ENCODE data around the gene AFF3. TPM values are rescaled to one million over a fixed set of nuclear protein-coding genes. Genes with fewer than 3 reads are reported as not detected.

The AFF3 gene
- total and polyA plus RNA-seq, 2 experiments from 2014 or later: 7.3 to 7.8 TPM

DNA sequence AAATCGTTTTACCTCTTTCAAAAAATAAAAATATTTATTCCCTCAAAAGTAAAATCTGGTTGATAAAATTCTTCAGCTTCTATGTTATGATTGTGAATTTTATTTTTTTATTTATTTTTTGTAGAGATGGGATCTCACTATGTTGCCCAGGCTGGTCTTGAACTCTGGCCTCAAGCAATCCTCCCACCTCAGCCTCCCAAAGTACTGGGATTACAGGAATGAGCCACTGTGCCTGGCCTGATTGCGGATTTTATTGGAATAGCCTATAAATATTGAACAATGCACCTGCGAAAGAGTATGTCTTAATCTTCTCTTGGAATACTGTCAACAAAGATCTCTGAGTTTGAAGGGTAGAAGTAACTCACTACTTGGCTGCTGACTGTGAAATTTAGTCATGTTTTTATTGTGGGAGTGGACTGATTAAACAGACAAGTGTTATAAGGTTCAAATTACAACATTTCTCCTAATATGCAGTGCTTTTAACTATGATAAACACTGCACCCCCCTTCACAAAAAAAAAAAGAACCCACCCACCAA lies 138.0 kb downstream of the AFF3 start:
- Histone ChIP-seq H3K4me1 (ENCODE audit: insufficient read depth) (peaks cover 4% of the 10 kb centered on the region), H3K27ac (no peak overlapping the region), H3K9me2 (replicated peaks; ENCODE audit: insufficient read depth) (no peaks in the 10 kb centered on the region), H3K9me3 (ENCODE audit: low read depth) (no peaks in the 10 kb centered on the region), H3K79me2 (no peaks in the 10 kb centered on the region), H3K27me3 (no peaks in the 10 kb centered on the region), H4K20me1 (ENCODE audit: insufficient read depth, poor library complexity, severe bottlenecking) (no peaks in the 10 kb centered on the region), H3K36me3 (replicated peaks; ENCODE audit: insufficient read depth, low read depth) (no peaks in the 10 kb centered on the region), H3K4me2 (no peak overlapping the region), H2AFZ (no peak overlapping the region), H3K4me3 (no peak overlapping the region)
- no peak for DNase-seq (ENCODE audit: low spot score)
- TF ChIP-seq EZH2 (IDR thresholded peaks at IDR 0.05; ENCODE audit: borderline replicate concordance): no peak
- TF ChIP-seq EZH2phosphoT487 (IDR thresholded peaks at IDR 0.05; ENCODE audit: low read depth, severe bottlenecking, unreplicated experiment): no peak
- TF ChIP-seq, protein P1, sequence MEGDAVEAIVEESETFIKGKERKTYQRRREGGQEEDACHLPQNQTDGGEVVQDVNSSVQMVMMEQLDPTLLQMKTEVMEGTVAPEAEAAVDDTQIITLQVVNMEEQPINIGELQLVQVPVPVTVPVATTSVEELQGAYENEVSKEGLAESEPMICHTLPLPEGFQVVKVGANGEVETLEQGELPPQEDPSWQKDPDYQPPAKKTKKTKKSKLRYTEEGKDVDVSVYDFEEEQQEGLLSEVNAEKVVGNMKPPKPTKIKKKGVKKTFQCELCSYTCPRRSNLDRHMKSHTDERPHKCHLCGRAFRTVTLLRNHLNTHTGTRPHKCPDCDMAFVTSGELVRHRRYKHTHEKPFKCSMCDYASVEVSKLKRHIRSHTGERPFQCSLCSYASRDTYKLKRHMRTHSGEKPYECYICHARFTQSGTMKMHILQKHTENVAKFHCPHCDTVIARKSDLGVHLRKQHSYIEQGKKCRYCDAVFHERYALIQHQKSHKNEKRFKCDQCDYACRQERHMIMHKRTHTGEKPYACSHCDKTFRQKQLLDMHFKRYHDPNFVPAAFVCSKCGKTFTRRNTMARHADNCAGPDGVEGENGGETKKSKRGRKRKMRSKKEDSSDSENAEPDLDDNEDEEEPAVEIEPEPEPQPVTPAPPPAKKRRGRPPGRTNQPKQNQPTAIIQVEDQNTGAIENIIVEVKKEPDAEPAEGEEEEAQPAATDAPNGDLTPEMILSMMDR (IDR thresholded peaks at IDR 0.05; ENCODE audit: poor library complexity): no peak
- WGBS (ENCODE audit: low lambda C conversion rate, missing lambda C conversion rate): 82% methylated on average over 3 of the region's 3 CpGs

DNA sequence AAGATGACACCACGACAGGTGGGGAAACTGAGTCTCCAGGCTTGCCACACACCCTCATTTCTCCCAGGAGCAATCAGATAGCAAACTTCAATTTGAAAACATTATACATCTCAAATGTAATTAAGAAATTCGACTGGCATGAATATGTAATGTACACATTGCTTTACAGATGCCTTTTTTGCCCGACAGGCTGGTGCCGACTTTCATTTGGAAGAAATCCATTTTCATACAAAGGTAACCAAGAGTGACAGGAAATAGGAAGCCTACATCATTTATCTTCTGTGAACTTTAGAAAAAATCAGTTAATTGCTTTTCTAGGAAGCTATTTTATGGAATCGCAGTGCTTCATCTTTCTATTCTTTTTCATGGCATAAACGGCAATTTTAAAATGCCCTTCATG lies 140.3 kb downstream of the AFF3 start:
- no peak for DNase-seq (ENCODE audit: low spot score)
- Histone ChIP-seq H4K20me1 (ENCODE audit: insufficient read depth, poor library complexity, severe bottlenecking) (no peaks in the 10 kb centered on the region), H3K9me3 (ENCODE audit: low read depth) (no peaks in the 10 kb centered on the region), H3K79me2 (no peaks in the 10 kb centered on the region), H3K4me2 (no peak overlapping the region), H3K27ac (no peak overlapping the region), H3K9me2 (replicated peaks; ENCODE audit: insufficient read depth) (no peaks in the 10 kb centered on the region), H3K27me3 (no peaks in the 10 kb centered on the region), H3K4me3 (no peak overlapping the region), H3K36me3 (replicated peaks; ENCODE audit: insufficient read depth, low read depth) (no peaks in the 10 kb centered on the region), H2AFZ (no peak overlapping the region), H3K4me1 (ENCODE audit: insufficient read depth) (peaks cover 11% of the 10 kb centered on the region)
- 97% methylated on average over 6 of the region's 6 CpGs for WGBS (ENCODE audit: low lambda C conversion rate, missing lambda C conversion rate)
- no peak for TF ChIP-seq EZH2phosphoT487 (IDR thresholded peaks at IDR 0.05; ENCODE audit: low read depth, severe bottlenecking, unreplicated experiment)
- TF ChIP-seq, protein P1 (IDR thresholded peaks at IDR 0.05; ENCODE audit: poor library complexity): no peak

DNA sequence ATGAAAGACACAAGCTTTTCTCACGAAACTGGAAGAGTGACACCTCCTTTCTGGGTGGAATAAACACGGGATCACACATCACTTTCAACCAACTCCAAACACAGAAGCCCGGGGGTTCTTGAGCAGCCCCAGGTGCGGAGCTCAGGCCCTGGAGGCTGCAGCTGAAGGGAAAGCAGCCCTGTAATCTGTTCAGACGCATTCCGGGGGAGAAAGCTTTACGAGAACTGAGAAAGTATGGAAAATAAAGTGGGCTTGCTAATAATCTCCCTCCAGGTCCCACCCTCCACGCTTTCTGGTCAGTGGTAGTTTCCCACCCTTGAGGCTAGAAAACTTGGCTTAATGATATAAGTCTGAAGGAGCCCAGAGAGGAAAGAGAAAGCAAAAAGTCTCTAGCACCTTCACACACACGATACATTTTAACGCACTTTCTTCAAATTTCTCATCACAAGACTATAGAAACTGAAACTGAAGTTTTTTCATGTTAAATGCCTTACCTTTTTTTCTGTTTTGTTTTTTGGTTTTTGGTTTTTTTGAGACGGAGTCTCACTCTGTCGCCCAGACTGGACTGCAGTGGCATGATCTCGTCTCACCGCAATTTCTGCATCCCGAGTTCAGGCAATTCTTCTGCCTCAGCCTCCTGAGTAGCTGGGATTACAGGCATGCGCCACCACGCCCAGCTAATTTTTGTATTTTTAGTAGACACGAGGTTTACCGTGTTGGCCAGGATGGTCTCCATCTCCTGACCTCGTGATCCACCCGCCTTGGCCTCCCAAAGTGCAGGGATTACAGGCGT lies 141.3 kb downstream of the AFF3 start:
- TF ChIP-seq, protein P1 (IDR thresholded peaks at IDR 0.05; ENCODE audit: poor library complexity): no peak
- TF ChIP-seq EZH2phosphoT487 (IDR thresholded peaks at IDR 0.05; ENCODE audit: low read depth, severe bottlenecking, unreplicated experiment) (no peak), EZH2 (IDR thresholded peaks at IDR 0.05; ENCODE audit: borderline replicate concordance) (no peak)
- no peak for DNase-seq (ENCODE audit: low spot score)
- peaks cover 11% of the 10 kb centered on the region for H3K4me1 ChIP-seq (ENCODE audit: insufficient read depth)
- no peak overlapping the region for H3K27ac ChIP-seq
- 89% methylated on average over 22 of the region's 22 CpGs for WGBS (ENCODE audit: low lambda C conversion rate, missing lambda C conversion rate)
- no peak overlapping the region for H2AFZ ChIP-seq
- H3K4me2 ChIP-seq: no peak overlapping the region
- H3K9me3 ChIP-seq (ENCODE audit: low read depth): no peaks in the 10 kb centered on the region
- H3K27me3 ChIP-seq: no peaks in the 10 kb centered on the region
- no peaks in the 10 kb centered on the region for H3K79me2 ChIP-seq
- H4K20me1 ChIP-seq (ENCODE audit: insufficient read depth, poor library complexity, severe bottlenecking): no peaks in the 10 kb centered on the region
- H3K36me3 ChIP-seq (replicated peaks; ENCODE audit: insufficient read depth, low read depth): no peaks in the 10 kb centered on the region
- H3K9me2 ChIP-seq (replicated peaks; ENCODE audit: insufficient read depth): no peaks in the 10 kb centered on the region
- no peak overlapping the region for H3K4me3 ChIP-seq

Data from hepatocyte (in vitro differentiated cells).